Measurements from ENCODE around the gene POGK. TPM values are rescaled to one million over a fixed set of nuclear protein-coding genes. Genes with fewer than 3 reads are reported as not detected.
A peak's percentile ranks its signal among the peaks of the same experiment; 100 is the strongest.

Gene POGK
- total and polyA plus RNA-seq, 9 of the 15 experiments (the other 6 are each of a cell fraction or from before 2014, with no cell fraction given), result 6.1 to 44.5 (median 24.3) TPM

DNA sequence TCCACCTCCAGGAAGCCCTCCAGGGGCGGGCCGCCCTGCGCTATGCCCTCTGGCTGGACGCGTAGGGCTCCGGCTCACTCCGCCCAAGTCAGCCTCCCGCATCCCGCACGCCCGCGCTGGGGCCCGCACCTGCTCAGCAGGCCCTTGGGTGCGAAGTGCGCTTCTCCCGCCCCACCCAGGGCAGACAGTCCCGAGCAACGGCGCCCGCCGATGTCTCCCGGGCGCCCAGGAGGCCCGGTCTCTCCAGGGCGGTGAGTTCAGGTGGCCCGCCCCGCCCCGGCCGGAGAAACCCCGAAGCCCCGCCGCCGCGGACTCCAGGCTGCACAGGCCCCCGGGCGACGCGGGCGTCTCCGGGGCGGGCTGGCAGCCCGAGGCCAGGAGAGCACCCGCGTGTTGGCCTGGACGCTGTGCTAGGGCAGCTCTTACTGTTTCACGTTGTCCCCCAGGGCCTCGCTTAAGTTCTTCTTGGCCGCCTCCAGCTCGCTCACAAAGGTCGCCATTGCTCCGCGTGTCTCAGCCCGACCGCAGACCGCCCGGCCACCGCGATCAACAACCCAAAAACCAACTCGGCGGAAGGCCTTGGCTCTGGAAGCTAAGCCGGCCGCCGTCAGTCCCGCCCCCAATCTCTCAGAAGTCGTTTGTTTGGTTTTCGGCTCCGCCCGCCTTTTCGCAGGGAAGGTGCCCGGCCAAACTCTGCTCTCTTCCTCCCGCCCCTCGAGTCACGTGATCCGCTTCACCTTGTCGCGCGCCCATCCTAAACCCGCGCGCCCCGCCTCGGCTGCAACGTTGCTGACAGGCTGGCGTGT, 36.7 kb downstream of the POGK start, which contains the start of gene TADA1 (continued):
- TF ChIP-seq RB1 (IDR thresholded peaks at IDR 0.05; ENCODE audit: low read depth), result peak; percentile 96; the same call in 1 of the 2 replicates
- no peak for TF ChIP-seq KAT2B (IDR thresholded peaks at IDR 0.05; ENCODE audit: low read depth, low read length)
- TF ChIP-seq, protein P1, sequence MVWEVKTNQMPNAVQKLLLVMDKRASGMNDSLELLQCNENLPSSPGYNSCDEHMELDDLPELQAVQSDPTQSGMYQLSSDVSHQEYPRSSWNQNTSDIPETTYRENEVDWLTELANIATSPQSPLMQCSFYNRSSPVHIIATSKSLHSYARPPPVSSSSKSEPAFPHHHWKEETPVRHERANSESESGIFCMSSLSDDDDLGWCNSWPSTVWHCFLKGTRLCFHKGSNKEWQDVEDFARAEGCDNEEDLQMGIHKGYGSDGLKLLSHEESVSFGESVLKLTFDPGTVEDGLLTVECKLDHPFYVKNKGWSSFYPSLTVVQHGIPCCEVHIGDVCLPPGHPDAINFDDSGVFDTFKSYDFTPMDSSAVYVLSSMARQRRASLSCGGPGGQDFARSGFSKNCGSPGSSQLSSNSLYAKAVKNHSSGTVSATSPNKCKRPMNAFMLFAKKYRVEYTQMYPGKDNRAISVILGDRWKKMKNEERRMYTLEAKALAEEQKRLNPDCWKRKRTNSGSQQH (CRISPR knock-in tag; IDR thresholded peaks at IDR 0.05), result no peak
- no peak for TF ChIP-seq NFYB (IDR thresholded peaks at IDR 0.05; ENCODE audit: extremely low read depth, insufficient read length)
- 0 out of 2 replicates have a peak, but pooled peaks have one; percentile 22 for TF ChIP-seq CBX1 (IDR thresholded peaks at IDR 0.05; ENCODE audit: low read depth)
- TF ChIP-seq, protein P2, sequence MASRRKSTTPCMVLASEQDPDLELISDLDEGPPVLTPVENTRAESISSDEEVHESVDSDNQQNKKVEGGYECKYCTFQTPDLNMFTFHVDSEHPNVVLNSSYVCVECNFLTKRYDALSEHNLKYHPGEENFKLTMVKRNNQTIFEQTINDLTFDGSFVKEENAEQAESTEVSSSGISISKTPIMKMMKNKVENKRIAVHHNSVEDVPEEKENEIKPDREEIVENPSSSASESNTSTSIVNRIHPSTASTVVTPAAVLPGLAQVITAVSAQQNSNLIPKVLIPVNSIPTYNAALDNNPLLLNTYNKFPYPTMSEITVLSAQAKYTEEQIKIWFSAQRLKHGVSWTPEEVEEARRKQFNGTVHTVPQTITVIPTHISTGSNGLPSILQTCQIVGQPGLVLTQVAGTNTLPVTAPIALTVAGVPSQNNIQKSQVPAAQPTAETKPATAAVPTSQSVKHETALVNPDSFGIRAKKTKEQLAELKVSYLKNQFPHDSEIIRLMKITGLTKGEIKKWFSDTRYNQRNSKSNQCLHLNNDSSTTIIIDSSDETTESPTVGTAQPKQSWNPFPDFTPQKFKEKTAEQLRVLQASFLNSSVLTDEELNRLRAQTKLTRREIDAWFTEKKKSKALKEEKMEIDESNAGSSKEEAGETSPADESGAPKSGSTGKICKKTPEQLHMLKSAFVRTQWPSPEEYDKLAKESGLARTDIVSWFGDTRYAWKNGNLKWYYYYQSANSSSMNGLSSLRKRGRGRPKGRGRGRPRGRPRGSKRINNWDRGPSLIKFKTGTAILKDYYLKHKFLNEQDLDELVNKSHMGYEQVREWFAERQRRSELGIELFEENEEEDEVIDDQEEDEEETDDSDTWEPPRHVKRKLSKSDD (conservative IDR thresholded peaks at IDR 0.05; ENCODE audit: low read length), result 0 out of 2 replicates have a peak, but pooled peaks have one; percentile 14
- no peak for TF ChIP-seq KAT8 (IDR thresholded peaks at IDR 0.05; ENCODE audit: low read depth)
- TF ChIP-seq, protein P3, sequence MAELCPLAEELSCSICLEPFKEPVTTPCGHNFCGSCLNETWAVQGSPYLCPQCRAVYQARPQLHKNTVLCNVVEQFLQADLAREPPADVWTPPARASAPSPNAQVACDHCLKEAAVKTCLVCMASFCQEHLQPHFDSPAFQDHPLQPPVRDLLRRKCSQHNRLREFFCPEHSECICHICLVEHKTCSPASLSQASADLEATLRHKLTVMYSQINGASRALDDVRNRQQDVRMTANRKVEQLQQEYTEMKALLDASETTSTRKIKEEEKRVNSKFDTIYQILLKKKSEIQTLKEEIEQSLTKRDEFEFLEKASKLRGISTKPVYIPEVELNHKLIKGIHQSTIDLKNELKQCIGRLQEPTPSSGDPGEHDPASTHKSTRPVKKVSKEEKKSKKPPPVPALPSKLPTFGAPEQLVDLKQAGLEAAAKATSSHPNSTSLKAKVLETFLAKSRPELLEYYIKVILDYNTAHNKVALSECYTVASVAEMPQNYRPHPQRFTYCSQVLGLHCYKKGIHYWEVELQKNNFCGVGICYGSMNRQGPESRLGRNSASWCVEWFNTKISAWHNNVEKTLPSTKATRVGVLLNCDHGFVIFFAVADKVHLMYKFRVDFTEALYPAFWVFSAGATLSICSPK (IDR thresholded peaks at IDR 0.05; ENCODE audit: borderline replicate concordance), result no peak
- TF ChIP-seq, protein P4, sequence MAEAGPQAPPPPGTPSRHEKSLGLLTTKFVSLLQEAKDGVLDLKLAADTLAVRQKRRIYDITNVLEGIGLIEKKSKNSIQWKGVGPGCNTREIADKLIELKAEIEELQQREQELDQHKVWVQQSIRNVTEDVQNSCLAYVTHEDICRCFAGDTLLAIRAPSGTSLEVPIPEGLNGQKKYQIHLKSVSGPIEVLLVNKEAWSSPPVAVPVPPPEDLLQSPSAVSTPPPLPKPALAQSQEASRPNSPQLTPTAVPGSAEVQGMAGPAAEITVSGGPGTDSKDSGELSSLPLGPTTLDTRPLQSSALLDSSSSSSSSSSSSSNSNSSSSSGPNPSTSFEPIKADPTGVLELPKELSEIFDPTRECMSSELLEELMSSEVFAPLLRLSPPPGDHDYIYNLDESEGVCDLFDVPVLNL (CRISPR knock-in tag; IDR thresholded peaks at IDR 0.05; ENCODE audit: low read depth), result peak; percentile 74
- no peak for TF ChIP-seq KLF16 (IDR thresholded peaks at IDR 0.05)
- no peak for TF ChIP-seq THRAP3 (IDR thresholded peaks at IDR 0.05; ENCODE audit: borderline replicate concordance)
- TF ChIP-seq, protein P5, sequence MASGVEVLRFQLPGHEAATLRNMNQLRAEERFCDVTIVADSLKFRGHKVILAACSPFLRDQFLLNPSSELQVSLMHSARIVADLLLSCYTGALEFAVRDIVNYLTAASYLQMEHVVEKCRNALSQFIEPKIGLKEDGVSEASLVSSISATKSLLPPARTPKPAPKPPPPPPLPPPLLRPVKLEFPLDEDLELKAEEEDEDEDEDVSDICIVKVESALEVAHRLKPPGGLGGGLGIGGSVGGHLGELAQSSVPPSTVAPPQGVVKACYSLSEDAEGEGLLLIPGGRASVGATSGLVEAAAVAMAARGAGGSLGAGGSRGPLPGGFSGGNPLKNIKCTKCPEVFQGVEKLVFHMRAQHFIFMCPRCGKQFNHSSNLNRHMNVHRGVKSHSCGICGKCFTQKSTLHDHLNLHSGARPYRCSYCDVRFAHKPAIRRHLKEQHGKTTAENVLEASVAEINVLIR (CRISPR knock-in tag; IDR thresholded peaks at IDR 0.05), result no peak; the same call in 1 of the 2 replicates
- TF ChIP-seq, protein P6, sequence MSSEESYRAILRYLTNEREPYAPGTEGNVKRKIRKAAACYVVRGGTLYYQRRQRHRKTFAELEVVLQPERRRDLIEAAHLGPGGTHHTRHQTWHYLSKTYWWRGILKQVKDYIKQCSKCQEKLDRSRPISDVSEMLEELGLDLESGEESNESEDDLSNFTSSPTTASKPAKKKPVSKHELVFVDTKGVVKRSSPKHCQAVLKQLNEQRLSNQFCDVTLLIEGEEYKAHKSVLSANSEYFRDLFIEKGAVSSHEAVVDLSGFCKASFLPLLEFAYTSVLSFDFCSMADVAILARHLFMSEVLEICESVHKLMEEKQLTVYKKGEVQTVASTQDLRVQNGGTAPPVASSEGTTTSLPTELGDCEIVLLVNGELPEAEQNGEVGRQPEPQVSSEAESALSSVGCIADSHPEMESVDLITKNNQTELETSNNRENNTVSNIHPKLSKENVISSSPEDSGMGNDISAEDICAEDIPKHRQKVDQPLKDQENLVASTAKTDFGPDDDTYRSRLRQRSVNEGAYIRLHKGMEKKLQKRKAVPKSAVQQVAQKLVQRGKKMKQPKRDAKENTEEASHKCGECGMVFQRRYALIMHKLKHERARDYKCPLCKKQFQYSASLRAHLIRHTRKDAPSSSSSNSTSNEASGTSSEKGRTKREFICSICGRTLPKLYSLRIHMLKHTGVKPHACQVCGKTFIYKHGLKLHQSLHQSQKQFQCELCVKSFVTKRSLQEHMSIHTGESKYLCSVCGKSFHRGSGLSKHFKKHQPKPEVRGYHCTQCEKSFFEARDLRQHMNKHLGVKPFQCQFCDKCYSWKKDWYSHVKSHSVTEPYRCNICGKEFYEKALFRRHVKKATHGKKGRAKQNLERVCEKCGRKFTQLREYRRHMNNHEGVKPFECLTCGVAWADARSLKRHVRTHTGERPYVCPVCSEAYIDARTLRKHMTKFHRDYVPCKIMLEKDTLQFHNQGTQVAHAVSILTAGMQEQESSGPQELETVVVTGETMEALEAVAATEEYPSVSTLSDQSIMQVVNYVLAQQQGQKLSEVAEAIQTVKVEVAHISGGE (CRISPR knock-in tag; IDR thresholded peaks at IDR 0.05), result peak in 1 of 3 experiments; percentile 52; a peak in 1 of 6 replicates
